SKM-1 treated with dmso at 0.1 percent for 144 hours (cell line): Measurements from ENCODE around the gene KLK7.
"Not testable (repeated sequence)": the region's sequence is repeated elsewhere in the genome, so short reads cannot be mapped to it uniquely, and the experiment has no call there.

ENCODE experiments used
- DNase-seq: peaks from one replicate; lab custom pipeline; 2025; ENCODE audit not compliant: unreplicated experiment; lab: John Stamatoyannopoulos, UW

Gene KLK7

DNA sequence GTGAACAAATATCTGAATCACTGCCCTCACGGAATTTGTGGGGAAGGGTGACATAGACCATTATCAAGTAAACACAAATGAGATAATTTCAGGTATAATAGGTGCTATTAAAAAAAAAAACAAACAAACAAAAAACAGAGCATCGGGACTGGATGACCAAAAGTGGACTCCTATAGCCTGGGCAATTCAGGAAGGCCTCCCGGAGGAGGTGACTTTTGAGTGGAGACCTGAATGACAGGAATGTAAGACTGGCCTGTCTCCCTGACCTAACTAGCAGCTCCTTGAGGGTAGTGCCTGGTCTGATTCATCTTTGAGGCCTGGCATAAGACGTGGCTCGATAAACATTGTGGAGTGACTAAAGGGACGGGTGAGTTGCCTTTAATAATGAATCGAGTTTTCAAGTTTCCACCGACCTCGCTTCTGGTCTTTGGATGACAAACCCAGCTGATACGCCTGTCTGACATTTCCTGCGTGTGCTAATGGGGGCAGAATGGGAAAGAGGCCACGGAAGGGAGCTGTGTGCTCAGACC, 29.0 kb upstream of the KLK7 start:
- DNase-seq, result no peak

DNA sequence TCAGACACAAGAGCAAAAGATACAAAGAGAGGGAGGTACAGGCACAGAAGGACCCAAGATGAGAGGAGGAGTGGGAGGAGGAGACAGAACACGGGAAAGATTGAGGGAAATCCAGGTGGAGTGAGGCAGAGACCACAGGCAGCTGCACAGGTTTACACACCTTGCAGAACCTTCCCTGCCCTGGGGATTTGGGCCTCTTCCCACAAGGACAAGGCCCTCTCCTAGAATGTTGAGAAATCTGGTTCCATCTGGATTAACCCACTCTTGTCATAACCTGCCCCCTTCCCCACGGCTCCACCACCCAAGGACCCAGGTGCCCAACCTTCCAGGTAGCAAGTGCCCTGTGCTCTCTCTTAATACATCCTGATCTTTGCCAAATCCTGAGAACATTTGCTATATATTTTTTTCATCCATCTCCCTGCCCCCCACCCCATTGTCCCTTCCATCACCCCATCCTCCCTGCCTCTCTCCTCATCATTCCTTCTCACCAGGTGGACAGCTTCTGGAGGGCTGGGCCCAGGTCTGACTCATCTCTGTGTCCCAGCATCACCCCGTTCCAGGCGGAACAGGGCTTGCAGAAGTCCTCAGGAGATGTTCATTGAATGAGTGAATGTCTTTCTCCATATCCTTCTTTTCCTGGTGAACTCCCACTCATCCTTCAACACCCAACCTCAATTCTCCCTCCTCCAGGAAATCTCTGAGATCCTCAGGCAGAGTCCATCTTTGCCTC, 26.5 kb upstream of the KLK7 start:
- DNase-seq, result no peak

DNA sequence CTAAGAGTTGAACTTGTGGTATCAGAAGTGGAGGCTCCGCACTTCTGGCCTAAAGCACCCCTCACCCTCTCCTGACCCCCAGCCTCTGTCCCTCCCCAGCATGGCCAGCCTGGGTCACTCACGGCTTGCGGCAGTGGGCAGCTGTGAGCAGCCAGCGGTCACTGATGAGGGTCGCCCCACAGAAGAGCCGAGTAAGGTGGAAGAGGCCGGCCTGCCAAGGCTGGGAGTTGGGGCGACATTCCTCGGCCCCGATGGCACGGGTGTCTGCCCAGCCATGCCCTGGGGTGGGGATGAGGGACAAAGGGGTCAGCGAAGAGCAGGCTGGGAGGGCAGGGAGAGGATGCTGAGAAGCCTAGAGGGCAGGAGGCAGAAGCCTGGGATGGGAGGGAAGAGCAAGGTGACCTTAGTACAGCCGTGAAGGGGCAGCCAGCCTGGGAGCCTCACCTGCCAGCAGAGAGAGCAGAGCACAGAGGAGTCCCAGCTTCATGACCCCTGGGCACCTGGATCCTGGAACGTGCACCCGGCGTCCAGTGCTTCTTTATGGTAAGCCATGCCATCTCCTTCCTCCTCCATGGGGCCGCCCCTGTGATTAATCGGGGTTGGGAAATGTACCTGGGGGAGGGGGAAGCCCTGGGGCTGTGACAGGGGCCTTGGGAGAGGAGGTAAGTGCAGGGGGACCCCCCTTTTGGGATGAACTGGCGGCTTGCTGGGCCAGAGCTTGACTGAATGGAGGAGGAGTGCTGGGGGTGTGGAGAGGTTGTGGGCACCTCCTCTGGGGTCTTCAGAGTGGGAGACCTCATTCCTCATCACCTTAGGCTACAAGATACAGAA, 25.6 kb upstream of the KLK7 start:
- DNase-seq, result no peak

DNA sequence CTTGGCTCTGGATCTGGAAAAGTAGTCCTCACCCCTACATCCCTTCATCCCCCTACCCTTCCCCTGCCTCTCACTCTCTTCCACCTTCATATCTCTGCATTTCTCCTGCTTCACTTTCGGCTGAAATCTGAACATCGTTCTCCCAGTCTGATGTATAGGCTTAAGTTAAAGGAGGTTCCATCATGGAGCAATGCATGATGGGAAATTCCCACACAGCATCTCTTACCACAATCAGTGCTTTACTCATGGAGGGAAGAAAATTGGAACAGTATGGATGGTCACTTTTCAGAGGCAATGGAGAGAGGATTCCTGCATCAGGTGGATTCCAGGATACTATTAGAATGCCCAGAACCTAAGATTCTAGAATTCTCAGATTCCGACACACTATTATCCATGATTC, 23.8 kb upstream of the KLK7 start:
- DNase-seq, result no peak

DNA sequence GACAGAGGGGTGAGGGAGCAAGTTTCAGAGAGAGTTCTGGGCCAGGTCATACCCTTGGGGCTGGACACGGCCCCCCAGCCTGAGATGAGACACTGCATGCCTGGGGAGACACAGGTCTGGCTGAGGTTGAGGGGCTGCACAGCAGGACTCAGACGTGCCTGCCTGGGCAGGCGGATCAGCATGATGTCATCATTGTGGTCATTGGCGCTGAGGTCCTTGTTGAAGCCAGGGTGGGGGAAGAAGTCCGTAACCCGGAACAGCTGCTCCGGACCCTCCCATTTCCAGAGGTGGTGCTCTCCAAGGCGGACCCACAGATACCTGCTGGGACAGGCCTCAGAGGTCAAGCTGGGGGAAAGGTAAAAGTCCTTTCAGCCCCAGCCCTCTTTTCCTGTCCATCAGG, 22.7 kb upstream of the KLK7 start:
- no peak for DNase-seq

DNA sequence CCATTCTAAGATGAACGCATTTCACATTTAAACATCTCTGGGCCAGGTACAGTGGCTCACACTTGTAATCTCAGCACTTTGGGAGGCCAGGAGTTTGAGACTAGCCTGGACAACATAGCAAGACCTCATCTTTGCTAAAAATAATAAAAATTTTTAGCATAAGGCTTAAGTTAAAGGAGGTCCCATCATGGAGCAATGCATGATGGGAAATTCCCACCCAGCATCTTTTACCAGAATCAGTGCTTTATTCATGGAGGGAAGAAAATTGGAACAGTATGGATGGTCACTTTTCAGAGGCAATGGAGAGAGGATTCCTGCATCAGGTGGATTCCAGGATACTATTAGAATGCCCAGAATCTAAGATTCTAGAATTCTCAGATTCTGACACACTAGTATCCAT, 21.5 kb upstream of the KLK7 start:
- no peak for DNase-seq

DNA sequence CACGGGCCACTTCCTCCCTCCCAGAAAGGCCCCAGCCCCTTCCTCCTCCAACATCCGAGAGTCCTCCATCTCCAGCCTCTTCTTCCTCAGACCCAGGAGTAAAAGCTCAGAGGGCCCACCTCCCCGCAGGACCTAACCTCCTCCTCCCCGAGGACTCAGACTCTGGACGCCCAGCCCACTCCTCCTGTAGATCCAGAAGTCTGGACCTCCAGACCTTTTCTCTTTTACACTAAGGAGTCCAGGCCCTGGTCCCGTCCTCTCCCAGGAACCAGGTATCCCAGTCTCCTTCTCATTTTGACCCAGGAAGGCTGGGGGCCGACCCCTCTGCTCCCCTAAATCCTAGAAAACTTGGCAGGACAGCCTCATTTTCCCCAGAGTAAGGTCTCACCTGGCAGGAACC, 19.6 kb upstream of the KLK7 start:
- DNase-seq, result no peak

DNA sequence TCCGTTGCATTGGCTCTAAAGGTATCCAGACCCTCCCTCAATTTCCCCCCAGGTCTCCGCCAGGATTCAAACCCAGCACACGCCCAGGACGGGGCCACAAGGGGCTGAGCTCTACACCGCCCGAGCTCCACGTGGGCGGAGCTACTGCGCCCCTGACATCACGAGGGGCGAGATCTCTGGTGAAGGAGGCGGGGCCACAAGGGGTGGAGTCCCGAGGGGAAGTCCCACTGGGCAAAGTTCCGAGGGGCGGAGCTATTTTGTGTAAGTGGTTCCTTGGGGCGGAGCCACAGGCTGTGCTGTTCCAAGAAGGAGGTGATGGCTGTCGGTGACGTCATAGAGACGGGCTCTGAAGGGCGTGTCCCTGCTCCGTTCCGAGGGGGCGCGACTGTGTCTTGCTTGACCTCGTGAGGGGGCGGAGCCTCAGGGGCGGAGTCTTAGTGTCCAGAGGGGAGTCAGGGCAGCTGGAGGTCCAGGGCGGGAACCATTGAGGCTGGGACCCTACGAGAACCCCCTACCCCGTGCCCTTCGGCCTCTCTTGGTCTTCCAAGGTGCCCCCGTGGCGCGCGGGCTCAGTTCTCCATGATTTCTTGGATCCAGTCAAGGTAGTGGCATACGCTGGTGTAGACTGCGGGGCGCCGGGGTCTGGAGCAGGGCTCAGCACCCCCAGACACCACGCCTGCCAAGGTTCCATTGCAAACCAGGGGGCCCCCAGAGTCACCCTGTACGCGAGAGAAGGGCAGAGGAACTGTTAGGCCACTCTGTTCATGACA, 19.0 kb upstream of the KLK7 start:
- no peak for DNase-seq

DNA sequence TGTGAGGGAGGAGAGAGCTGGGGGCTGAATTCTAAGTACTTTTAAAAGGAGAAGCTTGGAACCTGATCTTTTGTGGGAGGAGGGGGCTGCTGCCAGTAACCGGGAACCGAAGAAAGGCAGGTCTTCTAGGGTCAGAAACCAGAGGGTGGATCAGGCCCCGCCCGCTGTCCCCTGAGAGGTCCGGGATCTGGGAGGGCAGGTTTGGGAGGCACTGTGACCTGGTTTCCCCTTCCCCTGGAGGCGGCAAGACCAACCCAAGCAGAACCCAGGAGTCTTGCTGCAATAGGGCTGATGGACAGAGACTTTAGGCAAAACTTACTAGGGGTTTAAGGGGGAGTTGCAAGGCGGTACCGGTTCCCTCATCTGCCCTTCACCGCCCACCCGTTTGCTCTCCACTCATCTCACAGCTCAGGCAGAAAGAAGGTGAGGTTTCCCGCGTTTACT, 18.4 kb upstream of the KLK7 start:
- DNase-seq, result no peak

DNA sequence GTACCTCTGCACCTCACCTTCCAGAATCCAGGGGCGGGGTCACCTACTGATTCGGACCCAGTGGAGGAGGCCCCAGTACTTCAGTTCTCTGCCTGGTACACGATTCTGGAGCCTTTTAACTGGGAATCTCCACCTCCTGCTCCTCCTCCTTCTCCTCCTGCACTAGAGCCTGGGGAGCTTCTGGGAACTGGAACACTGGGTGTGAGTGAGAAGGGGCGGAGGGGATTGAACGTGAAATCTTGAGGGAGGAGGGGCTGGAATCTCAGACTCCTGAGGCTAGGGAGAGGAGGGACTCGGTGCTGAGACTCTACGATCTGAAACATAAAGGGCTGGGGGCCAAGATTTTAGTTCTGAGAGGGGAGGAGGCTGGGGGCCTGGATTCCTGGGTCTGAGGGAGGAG, 17.8 kb upstream of the KLK7 start, which contains the start of gene KLK8:
TSS of gene KLK8 (minus strand) at position 90 of the 400 bp plus-strand sequence. CDS start 437 bp downstream, outside the sequence.
- DNase-seq, result no peak

DNA sequence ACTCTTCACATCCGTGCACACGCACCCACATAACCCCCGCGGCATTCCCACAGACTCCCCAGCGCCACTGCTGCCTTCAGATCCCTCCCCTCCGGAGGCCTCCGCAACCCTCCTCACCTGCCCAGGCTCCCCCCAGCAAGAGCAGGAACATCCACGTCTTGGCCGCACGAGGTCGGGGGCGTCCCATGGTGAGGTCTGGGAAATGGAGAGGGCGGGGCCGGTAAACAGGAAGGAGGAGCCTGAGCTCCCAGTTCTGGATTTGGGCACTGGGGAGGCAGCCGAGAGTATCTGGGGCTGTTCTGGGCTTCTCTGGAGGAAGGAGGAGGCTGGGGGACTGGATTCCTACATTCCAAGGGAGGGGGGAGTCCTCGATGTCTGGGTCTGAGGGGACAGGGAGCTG, 17.3 kb upstream of the KLK7 start:
- no peak for DNase-seq

DNA sequence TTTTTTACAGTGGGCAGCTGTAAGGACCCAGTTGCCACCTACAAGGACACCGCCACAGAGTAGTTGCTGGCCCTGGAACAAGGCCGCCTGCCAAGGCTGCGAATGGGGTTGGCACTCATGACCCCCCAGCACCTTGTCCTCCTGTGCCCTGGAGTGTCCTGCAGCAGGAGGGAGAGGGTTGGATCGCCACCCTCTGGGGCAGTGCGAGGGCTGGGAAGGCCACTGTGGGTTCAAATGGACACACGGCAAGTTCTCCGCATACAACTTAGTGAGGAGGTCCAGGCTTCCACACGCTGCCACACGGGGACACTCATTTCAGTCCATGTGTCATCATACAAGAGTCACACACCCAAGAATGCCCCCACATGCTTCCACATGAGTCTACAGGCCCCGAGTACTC, 16.7 kb upstream of the KLK7 start:
- no peak for DNase-seq

DNA sequence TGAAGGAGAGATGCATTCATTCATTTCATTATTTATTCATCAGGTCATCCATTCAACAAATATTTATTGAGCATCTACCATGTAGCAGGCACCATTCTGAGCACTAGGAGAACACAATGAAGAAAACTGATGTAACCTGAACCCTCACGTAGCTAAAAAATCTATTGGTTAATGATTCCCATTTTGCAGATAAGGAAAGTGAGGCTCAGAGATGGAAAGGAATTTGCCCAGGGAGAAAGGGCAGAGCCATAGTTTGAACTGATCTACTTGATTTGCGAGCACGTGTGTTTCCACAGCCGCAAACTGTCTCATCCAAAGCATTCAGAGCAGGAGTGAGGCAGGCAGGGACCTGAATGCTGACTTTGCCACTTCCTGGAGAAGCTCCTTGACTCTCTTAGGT, 15.0 kb upstream of the KLK7 start:
- DNase-seq, result no peak

DNA sequence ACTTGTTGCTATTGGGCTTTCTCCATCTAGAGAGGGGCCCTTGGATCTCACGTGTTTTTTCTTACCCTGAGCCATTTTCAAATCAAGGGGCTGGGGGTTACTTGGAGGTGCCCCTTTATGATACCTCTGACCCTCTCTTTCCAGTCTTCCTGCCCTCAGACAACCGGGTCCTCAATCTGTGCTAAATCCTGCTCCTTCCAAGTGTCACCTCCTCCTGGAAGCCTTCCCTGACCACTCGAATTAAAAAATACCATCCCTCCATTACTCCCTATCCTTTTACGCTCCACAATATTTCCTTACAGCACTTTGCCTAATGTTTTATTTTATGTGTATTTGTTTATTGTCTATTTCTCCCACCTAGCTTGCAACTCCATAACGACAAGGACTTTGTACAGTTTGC, 14.3 kb upstream of the KLK7 start:
- DNase-seq, result no peak

DNA sequence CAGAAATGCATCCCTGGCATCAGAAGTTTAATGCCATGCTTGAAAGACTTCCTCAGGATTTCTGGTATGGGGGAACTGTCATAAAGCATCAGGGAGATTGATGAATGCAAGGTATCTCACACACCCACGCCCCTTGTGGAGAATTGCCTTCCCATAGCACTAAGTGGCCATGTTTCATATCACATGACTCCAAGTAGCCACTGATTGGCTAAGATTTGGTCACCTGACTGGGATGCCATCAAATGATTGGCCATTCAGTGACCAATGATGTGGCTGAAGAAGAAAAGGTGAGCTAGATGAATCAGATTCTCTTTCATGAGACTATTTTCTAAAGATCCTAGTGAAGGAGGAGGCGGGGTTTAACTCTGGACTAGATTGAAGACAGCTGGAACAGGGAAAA, 10.4 kb upstream of the KLK7 start:
- DNase-seq, result no peak

DNA sequence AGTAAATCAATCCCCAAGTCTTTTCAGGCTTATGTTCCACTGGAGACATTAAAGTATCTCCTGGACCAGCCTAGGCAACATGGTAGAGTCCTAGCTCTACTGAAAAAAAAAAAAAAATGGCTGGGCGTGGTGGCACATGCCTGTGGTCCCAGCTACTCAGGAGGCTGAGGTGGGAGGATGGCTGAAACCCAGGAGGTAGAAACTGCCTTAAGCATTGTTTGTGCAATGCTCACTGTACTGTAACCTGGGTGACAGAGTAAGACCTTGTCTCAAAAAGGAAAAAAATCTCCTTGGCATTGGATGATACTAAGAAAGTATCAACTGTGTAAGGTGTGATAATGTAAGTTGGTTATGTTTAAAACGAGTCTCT, 8.9 kb upstream of the KLK7 start:
- no peak for DNase-seq

DNA sequence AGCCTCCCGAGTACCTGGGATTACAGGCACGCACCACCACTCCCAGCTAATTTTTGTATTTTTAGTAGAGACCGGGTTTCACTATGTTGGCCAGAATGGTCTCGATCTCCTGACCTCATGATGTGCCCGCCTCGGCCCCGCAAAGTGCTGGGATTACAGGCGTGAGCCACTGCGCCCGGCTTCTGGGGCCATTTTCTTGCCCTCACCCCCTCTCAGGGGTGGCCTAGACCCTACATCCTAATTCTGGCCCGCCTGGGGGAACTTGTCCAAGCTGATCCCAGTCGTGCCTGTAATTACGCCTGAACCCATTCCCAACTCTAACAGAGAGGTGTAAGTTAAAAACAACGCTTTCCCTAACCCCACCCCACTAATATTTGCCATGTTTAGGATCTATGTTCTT, 699 bp upstream of the KLK7 start:
- DNase-seq, result not testable (repeated sequence)

DNA sequence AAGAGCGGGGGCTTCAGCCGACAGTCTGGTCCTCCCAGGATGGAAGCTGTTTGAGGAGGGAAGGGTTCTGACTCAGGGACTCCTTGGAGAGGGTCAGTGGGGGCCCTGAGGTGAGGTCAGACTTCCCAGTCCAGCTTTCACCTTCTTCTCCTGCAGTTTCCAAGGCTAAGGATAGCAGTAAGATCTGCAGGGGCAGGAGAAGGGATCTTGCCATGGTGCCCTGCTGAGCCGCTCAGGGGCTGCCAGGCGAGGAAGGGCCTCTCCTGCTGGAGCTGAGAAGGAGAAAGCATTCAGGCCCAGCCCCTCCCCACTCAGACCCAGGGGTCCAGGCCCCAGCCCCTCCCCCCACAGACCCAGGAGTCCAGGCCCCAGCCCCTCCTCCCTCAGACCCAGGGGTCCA, 1.5 kb downstream of the KLK7 start:
- no peak for DNase-seq

DNA sequence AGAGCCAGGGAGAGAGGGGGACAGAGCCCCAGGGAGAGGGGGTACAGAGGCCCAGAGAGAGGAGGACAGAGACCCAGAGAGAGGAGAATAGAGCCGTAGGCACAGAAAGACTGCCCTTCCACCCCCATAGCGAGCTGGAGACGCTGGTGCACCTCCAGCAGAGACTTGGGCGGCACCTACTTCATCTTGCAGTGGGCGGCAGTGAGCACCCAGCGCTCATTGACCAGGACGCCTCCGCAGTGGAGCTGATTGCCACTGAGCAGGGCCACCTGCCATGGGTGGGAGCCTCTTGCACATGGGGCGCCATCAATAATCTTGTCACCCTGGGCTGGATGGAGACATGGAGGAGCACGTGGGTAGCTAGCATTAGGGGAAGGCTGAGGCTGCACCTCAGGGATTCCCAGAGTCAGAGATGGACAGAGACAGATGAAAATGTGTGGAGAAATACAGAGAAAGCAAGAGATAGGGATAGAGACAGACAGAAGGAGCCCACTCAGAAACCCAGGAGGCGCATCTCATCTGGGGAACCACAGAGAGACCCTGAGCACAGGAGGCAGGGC, 2.0 kb downstream of the KLK7 start:
- DNase-seq, result no peak

DNA sequence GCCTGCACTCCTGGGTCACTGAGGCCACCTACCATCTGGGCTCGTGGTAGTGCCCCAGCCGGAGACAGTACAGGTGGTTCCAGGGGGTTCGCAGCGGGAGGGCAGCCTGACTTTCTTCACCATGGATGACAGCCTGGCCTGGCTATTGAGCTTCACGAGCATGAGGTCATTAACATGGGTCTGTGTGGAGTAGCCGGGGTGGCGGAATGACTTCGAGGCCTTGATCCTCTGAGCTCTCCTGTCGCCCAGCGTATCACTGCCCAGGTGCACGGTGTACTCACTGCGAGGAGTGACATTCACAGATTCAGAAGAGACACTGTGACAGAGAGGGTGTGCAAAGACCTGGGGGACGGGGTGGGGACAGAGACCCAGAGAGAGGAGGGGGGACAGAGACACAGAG, 3.5 kb downstream of the KLK7 start:
- DNase-seq, result no peak

DNA sequence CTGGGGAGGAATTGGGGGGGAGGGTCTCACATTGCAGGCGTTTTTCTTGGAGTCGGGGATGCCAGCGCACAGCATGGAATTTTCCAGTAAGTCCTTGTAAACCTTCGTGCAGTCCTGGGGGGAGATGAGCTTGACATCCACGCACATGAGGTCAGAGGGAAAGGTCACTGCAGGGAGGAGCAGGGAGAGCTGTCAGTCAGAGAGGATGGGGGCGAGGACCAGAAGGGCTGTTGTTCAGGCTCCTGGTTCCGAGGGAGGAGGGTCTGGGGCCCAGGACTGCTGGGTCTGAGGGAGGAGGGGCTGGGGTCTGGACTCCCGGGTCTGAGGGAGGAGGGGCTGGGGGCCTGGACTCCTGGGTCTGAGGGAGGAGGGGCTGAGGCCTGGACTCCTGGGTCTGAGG, 4.0 kb downstream of the KLK7 start:
- no peak for DNase-seq
